Measurements from ENCODE around the gene AP1B1. TPM values are rescaled to one million over a fixed set of nuclear protein-coding genes. Genes with fewer than 3 reads are reported as not detected.

AP1B1 gene
- total and polyA plus RNA-seq, 8 donors, result 32.5 to 99.1 (median 36.1) TPM

GRCh38 chr22:29325356-29325755, 63.0 kb downstream of the AP1B1 start:
- peaks cover 0 to 43% of the 10 kb centered on the region in 2 donors for H3K36me3 ChIP-seq
- no peaks in the 10 kb centered on the region for H3K9me3 ChIP-seq
- H3K4me1 ChIP-seq, result no peaks in the 10 kb centered on the region
- intact Hi-C loops (cut with DNase I), result no loop called here
- no peak for TF ChIP-seq CTCF (IDR thresholded peaks at IDR 0.05)
- no peaks in the 10 kb centered on the region for H3K27me3 ChIP-seq
- DNase-seq (peak in 1 of 4 donors; percentile 5), ATAC-seq (no peak)
- H3K4me3 ChIP-seq, result no peak overlapping the region
- no peak overlapping the region for H3K27ac ChIP-seq

GRCh38 chr22:29323641-29324040, 64.7 kb downstream of the AP1B1 start:
- Histone ChIP-seq H3K4me1 (no peaks in the 10 kb centered on the region), H3K4me3 (no peak overlapping the region), H3K27ac (no peak overlapping the region), H3K36me3 (peaks cover 0 to 26% of the 10 kb centered on the region in 2 donors), H3K9me3 (no peaks in the 10 kb centered on the region), H3K27me3 (no peaks in the 10 kb centered on the region)
- TF ChIP-seq CTCF (IDR thresholded peaks at IDR 0.05), result no peak
- no peak for DNase-seq
- intact Hi-C loops (cut with DNase I), result no loop called here
- no peak for ATAC-seq

GRCh38 chr22:29320546-29320945, 67.8 kb downstream of the AP1B1 start:
- Histone ChIP-seq H3K9me3 (no peaks in the 10 kb centered on the region), H3K27ac (no peak overlapping the region), H3K36me3 (no peaks in the 10 kb centered on the region), H3K27me3 (peaks cover 11 to 18% of the 10 kb centered on the region in 2 donors), H3K4me1 (peaks cover 3 to 5% of the 10 kb centered on the region in 2 donors), H3K4me3 (no peak overlapping the region)
- DNase-seq (no peak), ATAC-seq (no peak)
- intact Hi-C loops (cut with DNase I), result no loop called here
- no peak for TF ChIP-seq CTCF (IDR thresholded peaks at IDR 0.05)

- H3K27me3 ChIP-seq, result peaks cover 26 to 33% of the 10 kb centered on the region in 2 donors
- no peak overlapping the region for H3K27ac ChIP-seq
- no peak for TF ChIP-seq CTCF (IDR thresholded peaks at IDR 0.05)
- ATAC-seq, result no peak
- no peak overlapping the region for H3K4me3 ChIP-seq
- intact Hi-C loops (cut with DNase I), result no loop called here
- no peak for DNase-seq
- H3K9me3 ChIP-seq, result no peaks in the 10 kb centered on the region
- peaks cover 6 to 20% of the 10 kb centered on the region in 2 donors for H3K4me1 ChIP-seq
- no peaks in the 10 kb centered on the region for H3K36me3 ChIP-seq
Observed at GRCh38 chr22:29319072-29319471, 69.3 kb downstream of the AP1B1 start.

GRCh38 chr22:29317827-29318454, 70.4 kb downstream of the AP1B1 start:
- Histone ChIP-seq H3K4me3 (no peak overlapping the region), H3K27me3 (peaks cover 35 to 44% of the 10 kb centered on the region in 2 donors), H3K27ac (no peak overlapping the region), H3K36me3 (no peaks in the 10 kb centered on the region), H3K9me3 (no peaks in the 10 kb centered on the region), H3K4me1 (peaks cover 17 to 31% of the 10 kb centered on the region in 2 donors)
- ATAC-seq, result no peak
- intact Hi-C loops (cut with DNase I), result no loop called here
- TF ChIP-seq CTCF (IDR thresholded peaks at IDR 0.05), result no peak
- DNase-seq, result peak in 1 of 4 donors; percentile 55
